ENCODE measurements around the gene MACROD1.
"Not testable (repeated sequence)": the region's sequence is repeated elsewhere in the genome, so short reads cannot be mapped to it uniquely, and the experiment has no call there.

DNA sequence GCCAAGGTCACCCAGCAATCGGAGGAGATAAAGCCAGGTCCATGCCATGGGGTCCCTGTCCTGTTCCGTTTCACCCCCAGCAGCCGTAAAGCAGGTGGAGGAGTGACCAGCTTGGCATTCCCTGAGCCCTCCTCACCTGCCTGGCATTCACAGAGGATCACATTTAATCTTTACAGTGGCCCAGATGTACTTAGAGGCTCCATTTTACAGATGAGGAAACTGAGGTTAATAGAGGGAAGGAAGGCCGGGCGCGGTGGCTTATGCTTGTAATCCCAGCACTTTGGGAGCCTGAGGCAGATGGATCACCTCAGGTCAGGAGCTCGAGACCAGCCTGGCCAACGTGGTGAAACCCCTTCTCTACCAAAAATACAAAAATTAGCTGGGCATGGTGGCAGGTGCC lies 118.5 kb downstream of the MACROD1 start:
- TF ChIP-seq EP300 (IDR thresholded peaks at IDR 0.05; ENCODE audit: borderline replicate concordance in 1 of 2, control insufficient read depth in 1 of 2, low read depth in 2 of 2, low read length in 2 of 2); SPI1 (IDR thresholded peaks at IDR 0.05; ENCODE audit: borderline replicate concordance, insufficient read depth, low read depth, low read length); BHLHE40 (IDR thresholded peaks at IDR 0.05; ENCODE audit: borderline replicate concordance in 1 of 2, low read depth in 2 of 2, low read length in 1 of 2); FOXM1 (IDR thresholded peaks at IDR 0.05; ENCODE audit: low read depth, low read length); SMC3 (IDR thresholded peaks at IDR 0.05; ENCODE audit: borderline replicate concordance, low read length); ZNF217 (IDR thresholded peaks at IDR 0.05); SREBF1 (IDR thresholded peaks at IDR 0.05; ENCODE audit: low read length): not testable (repeated sequence)
- TF ChIP-seq, protein P1, sequence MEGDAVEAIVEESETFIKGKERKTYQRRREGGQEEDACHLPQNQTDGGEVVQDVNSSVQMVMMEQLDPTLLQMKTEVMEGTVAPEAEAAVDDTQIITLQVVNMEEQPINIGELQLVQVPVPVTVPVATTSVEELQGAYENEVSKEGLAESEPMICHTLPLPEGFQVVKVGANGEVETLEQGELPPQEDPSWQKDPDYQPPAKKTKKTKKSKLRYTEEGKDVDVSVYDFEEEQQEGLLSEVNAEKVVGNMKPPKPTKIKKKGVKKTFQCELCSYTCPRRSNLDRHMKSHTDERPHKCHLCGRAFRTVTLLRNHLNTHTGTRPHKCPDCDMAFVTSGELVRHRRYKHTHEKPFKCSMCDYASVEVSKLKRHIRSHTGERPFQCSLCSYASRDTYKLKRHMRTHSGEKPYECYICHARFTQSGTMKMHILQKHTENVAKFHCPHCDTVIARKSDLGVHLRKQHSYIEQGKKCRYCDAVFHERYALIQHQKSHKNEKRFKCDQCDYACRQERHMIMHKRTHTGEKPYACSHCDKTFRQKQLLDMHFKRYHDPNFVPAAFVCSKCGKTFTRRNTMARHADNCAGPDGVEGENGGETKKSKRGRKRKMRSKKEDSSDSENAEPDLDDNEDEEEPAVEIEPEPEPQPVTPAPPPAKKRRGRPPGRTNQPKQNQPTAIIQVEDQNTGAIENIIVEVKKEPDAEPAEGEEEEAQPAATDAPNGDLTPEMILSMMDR (IDR thresholded peaks at IDR 0.05 in 2 of 3, conservative IDR thresholded peaks at IDR 0.05 in 1 of 3; ENCODE audit: control insufficient read depth in 2 of 3, extremely low read depth in 1 of 3, insufficient read depth in 1 of 3, low read depth in 3 of 3, low read length in 3 of 3) = not testable (repeated sequence)
- TF ChIP-seq, protein P2, sequence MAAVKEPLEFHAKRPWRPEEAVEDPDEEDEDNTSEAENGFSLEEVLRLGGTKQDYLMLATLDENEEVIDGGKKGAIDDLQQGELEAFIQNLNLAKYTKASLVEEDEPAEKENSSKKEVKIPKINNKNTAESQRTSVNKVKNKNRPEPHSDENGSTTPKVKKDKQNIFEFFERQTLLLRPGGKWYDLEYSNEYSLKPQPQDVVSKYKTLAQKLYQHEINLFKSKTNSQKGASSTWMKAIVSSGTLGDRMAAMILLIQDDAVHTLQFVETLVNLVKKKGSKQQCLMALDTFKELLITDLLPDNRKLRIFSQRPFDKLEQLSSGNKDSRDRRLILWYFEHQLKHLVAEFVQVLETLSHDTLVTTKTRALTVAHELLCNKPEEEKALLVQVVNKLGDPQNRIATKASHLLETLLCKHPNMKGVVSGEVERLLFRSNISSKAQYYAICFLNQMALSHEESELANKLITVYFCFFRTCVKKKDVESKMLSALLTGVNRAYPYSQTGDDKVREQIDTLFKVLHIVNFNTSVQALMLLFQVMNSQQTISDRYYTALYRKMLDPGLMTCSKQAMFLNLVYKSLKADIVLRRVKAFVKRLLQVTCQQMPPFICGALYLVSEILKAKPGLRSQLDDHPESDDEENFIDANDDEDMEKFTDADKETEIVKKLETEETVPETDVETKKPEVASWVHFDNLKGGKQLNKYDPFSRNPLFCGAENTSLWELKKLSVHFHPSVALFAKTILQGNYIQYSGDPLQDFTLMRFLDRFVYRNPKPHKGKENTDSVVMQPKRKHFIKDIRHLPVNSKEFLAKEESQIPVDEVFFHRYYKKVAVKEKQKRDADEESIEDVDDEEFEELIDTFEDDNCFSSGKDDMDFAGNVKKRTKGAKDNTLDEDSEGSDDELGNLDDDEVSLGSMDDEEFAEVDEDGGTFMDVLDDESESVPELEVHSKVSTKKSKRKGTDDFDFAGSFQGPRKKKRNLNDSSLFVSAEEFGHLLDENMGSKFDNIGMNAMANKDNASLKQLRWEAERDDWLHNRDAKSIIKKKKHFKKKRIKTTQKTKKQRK (IDR thresholded peaks at IDR 0.05; ENCODE audit: low read depth, low read length) = not testable (repeated sequence)

Data from GM12878 (cell line).